H1 (cell line): ENCODE data around the gene ANKRD11. TPM values are rescaled to one million over a fixed set of nuclear protein-coding genes. Genes with fewer than 3 reads are reported as not detected.
A peak's percentile ranks its signal among the peaks of the same experiment; 100 is the strongest.

Source experiments
- CTCF ChIA-PET: fragments of 300-600 bp; sonication (Branson Sonifier 250); formaldehyde crosslinking; loops from one replicate; lab custom pipeline; 2021; ENCODE audit not compliant: partially characterized antibody; lab: Charles Lee
- POLR2A ChIA-PET: fragments of 300-600 bp; sonication (Branson Sonifier 250); formaldehyde crosslinking; loops from one replicate; lab custom pipeline; 2021; ENCODE audit warnings: inconsistent platforms; ENCODE audit not compliant: partially characterized antibody; lab: Charles Lee
- DNase-seq, 2 experiments: peaks; one replicate each; pipeline versions ENCODE4 v3.0.0 to v3.0.0-alpha.2; 2010 to 2022; ENCODE audit warnings: low spot score in 2 of 2, low read depth in 1 of 2, mixed read lengths in 1 of 2
- FAIRE-seq: peaks from 2 replicates; lab custom pipeline; 2011; peaks lifted over from hg19 to GRCh38; lab: Jason Lieb, UNC
- H2AFZ ChIP-seq: 2 replicates; pipeline ENCODE4 v1.8.1; 2012; ENCODE audit warnings: low read length, inconsistent platforms
- H2AK5ac ChIP-seq: 2 replicates; pipeline ENCODE4 v1.6.1; 2013; ENCODE audit warnings: low read depth, low read length
- H2BK120ac ChIP-seq: replicated peaks from 2 replicates; pipeline ENCODE3; 2013; ENCODE audit warnings: low read depth, low read length, inconsistent platforms
- H2BK12ac ChIP-seq: 2 replicates; pipeline ENCODE4 v1.6.1; 2013; ENCODE audit warnings: low read depth, low read length
- H2BK15ac ChIP-seq: 2 replicates; pipeline ENCODE4 v1.6.1; 2013; ENCODE audit warnings: low read length
- H2BK20ac ChIP-seq: 2 replicates; pipeline ENCODE4 v1.6.1; 2013; ENCODE audit warnings: low read length
- H2BK5ac ChIP-seq: 2 replicates; pipeline ENCODE4 v1.6.1; 2013; ENCODE audit warnings: low read depth, low read length
- H3K14ac ChIP-seq: 2 replicates; pipeline ENCODE4 v1.6.1; 2013; ENCODE audit warnings: inconsistent platforms; ENCODE audit not compliant: insufficient read length
- H3K18ac ChIP-seq: 2 replicates; pipeline ENCODE4 v1.6.1; 2013; ENCODE audit warnings: low read length; ENCODE audit errors: extremely low read depth
- H3K23ac ChIP-seq: 2 replicates; pipeline ENCODE4 v1.6.1; 2013; ENCODE audit warnings: inconsistent platforms; ENCODE audit not compliant: insufficient read length
- H3K23me2 ChIP-seq: 2 replicates; pipeline ENCODE4 v1.6.1; 2013; ENCODE audit warnings: low read depth, low read length
- H3K27ac ChIP-seq: 2 replicates; pipeline ENCODE4 v1.6.1; 2011; ENCODE audit warnings: low read depth, low read length, inconsistent platforms
- H3K27me3 ChIP-seq, 4 experiments: replicated peaks in 1 of 4; 1 replicate in 1 of 4; 2 replicates in 3 of 4; pipeline versions ENCODE4 v1.6.1 to v1.8.1; 2011 to 2013; ENCODE audit warnings: low read length in 3 of 4, mild to moderate bottlenecking in 3 of 4, inconsistent platforms in 2 of 4, mixed read lengths in 2 of 4, moderate library complexity in 1 of 4; ENCODE audit not compliant: control insufficient read depth in 3 of 4, insufficient read depth in 3 of 4; ENCODE audit errors: extremely low read depth in 1 of 4
- H3K36me3 ChIP-seq, 4 experiments: 2 replicates each; pipeline versions ENCODE4 v1.6.1 to v1.8.1; 2011 to 2013; ENCODE audit warnings: mild to moderate bottlenecking in 4 of 4, low read length in 3 of 4, moderate library complexity in 2 of 4, control low read depth in 1 of 4, inconsistent platforms in 1 of 4; ENCODE audit not compliant: insufficient read depth in 4 of 4, control insufficient read depth in 2 of 4
- H3K4ac ChIP-seq: replicated peaks from 2 replicates; pipeline ENCODE3; 2013; ENCODE audit warnings: low read length, low read depth, mixed read lengths, inconsistent platforms; ENCODE audit not compliant: insufficient read length
- H3K4me1 ChIP-seq, 4 experiments: replicated peaks in 1 of 4; 1 replicate in 1 of 4; 2 replicates in 3 of 4; pipeline versions ENCODE4 v1.6.1 to v1.8.1; 2011 to 2013; ENCODE audit warnings: low read length in 3 of 4, inconsistent platforms in 2 of 4, mixed read lengths in 1 of 4; ENCODE audit not compliant: insufficient read depth in 4 of 4, control insufficient read depth in 3 of 4
- H3K4me2 ChIP-seq, 2 experiments: 2 replicates each; pipeline versions ENCODE4 v1.6.1 to v1.8.1; 2011 to 2013; ENCODE audit warnings: low read depth in 2 of 2, low read length in 2 of 2, control low read depth in 1 of 2, inconsistent platforms in 1 of 2, mild to moderate bottlenecking in 1 of 2; ENCODE audit not compliant: insufficient read depth in 1 of 2
- H3K4me3 ChIP-seq, 4 experiments: fragments of 200-600, 300-600 bp in 1 of 4; sonication (generic), shearing (Covaris generic), sonication (Bioruptor Twin) in 1 of 4; 2 replicates each; pipeline versions ENCODE4 v1.5.1 to v1.8.1; 2011 to 2016; ENCODE audit warnings: low read length in 4 of 4, low read depth in 3 of 4, control low read depth in 2 of 4, inconsistent platforms in 2 of 4, mild to moderate bottlenecking in 2 of 4, mixed read lengths in 1 of 4, moderate library complexity in 1 of 4; ENCODE audit not compliant: insufficient read depth in 2 of 4; ENCODE audit errors: extremely low read depth in 1 of 4
- H3K56ac ChIP-seq: replicated peaks from 2 replicates; pipeline ENCODE3; 2013; ENCODE audit warnings: low read depth, mild to moderate bottlenecking, mixed read lengths, low read length, inconsistent platforms; ENCODE audit not compliant: insufficient read length
- H3K79me1 ChIP-seq: 2 replicates; pipeline ENCODE4 v1.6.1; 2013; ENCODE audit warnings: low read depth, low read length, control low read depth
- H3K79me2 ChIP-seq, 2 experiments: 2 replicates each; pipeline versions ENCODE4 v1.6.1 to v1.8.1; 2012 to 2013; ENCODE audit warnings: low read length in 2 of 2, mild to moderate bottlenecking in 2 of 2, inconsistent platforms in 1 of 2; ENCODE audit not compliant: insufficient read depth in 2 of 2, control insufficient read depth in 1 of 2
- H3K9ac ChIP-seq, 4 experiments: replicated peaks in 1 of 4; 1 replicate in 1 of 4; 2 replicates in 3 of 4; pipeline versions ENCODE4 v1.6.1 to v1.8.1; 2011 to 2013; ENCODE audit warnings: low read depth in 3 of 4, low read length in 3 of 4, control low read depth in 2 of 4, mild to moderate bottlenecking in 2 of 4, moderate library complexity in 2 of 4, inconsistent platforms in 1 of 4; ENCODE audit errors: extremely low read depth in 1 of 4
- H3K9me3 ChIP-seq, 2 experiments: 2 replicates each; pipeline versions ENCODE4 v1.6.1 to v1.8.1; 2012 to 2013; ENCODE audit warnings: mild to moderate bottlenecking in 2 of 2, moderate library complexity in 2 of 2, control low read depth in 1 of 2, inconsistent platforms in 1 of 2, low read depth in 1 of 2, low read length in 1 of 2, mixed read lengths in 1 of 2; ENCODE audit not compliant: insufficient read depth in 2 of 2
- H4K20me1 ChIP-seq, 2 experiments: replicated peaks in 1 of 2; 2 replicates each; pipeline versions ENCODE3 to v1.8.1; 2011 to 2013; ENCODE audit warnings: inconsistent platforms in 2 of 2, low read length in 2 of 2, mild to moderate bottlenecking in 1 of 2; ENCODE audit not compliant: insufficient read depth in 2 of 2, control insufficient read depth in 1 of 2
- H4K5ac ChIP-seq: 2 replicates; pipeline ENCODE4 v1.6.1; 2013; ENCODE audit warnings: low read length, low read depth, mixed read lengths, inconsistent platforms; ENCODE audit not compliant: insufficient read length
- H4K8ac ChIP-seq: 2 replicates; pipeline ENCODE4 v1.8.0; 2013; ENCODE audit warnings: mild to moderate bottlenecking, moderate library complexity, low read length, inconsistent platforms; ENCODE audit not compliant: insufficient read depth; ENCODE audit errors: extremely low read depth
- H4K91ac ChIP-seq: replicated peaks from 2 replicates; pipeline ENCODE3; 2013; ENCODE audit warnings: low read length, mixed read lengths, inconsistent platforms; ENCODE audit not compliant: insufficient read length
- ASH2L ChIP-seq: fragments of 200-600, 300-600 bp; sonication (generic); IDR thresholded peaks from one replicate; pipeline ENCODE4 v1.7.1; 2017; ENCODE audit warnings: low read length
- CREB1 ChIP-seq: IDR thresholded peaks from 2 replicates; pipeline ENCODE4 v1.6.1; 2012; ENCODE audit warnings: inconsistent platforms
- KDM1A ChIP-seq: fragments of 200-600, 300-600 bp; sonication (generic); IDR thresholded peaks from 2 replicates; pipeline ENCODE4 v1.7.1; 2016; ENCODE audit warnings: mild to moderate bottlenecking, low read length, borderline replicate concordance
- RAD21 ChIP-seq, 2 experiments: IDR thresholded peaks in 1 of 2; conservative IDR thresholded peaks in 1 of 2; 2 replicates each; pipeline ENCODE4 v1.6.1; 2011; ENCODE audit warnings: low read depth in 2 of 2, low read length in 2 of 2, improper control_type of control experiment in 1 of 2, inconsistent platforms in 1 of 2, mild to moderate bottlenecking in 1 of 2, moderate library complexity in 1 of 2
- YY1 ChIP-seq: IDR thresholded peaks from 2 replicates; pipeline ENCODE4 v1.6.1; 2011; ENCODE audit warnings: low read depth, mild to moderate bottlenecking, low read length
- ZNF274 ChIP-seq: IDR thresholded peaks from 2 replicates; pipeline ENCODE4 v1.7.0; 2012; ENCODE audit warnings: low read length, borderline replicate concordance; ENCODE audit errors: extremely low read depth
- WGBS, 2 experiments: shearing (Covaris generic) in 1 of 2; methylation state at CpG; one replicate each; pipeline versions ENCODE4 v1.1.6 to v1.1.7; 2013 to 2015; ENCODE audit warnings: low lambda C conversion rate in 2 of 2, mixed read lengths in 2 of 2, inconsistent platforms in 1 of 2, low coverage in 1 of 2, missing lambda C conversion rate in 1 of 2; ENCODE audit not compliant: insufficient replicate concordance in 2 of 2, insufficient coverage in 1 of 2, insufficient read length in 1 of 2; ENCODE audit errors: extremely low coverage in 1 of 2, missing lambda C conversion rate in 1 of 2; 5-methylcytosine and 5-hydroxymethylcytosine counted together
- polyA plus RNA-seq, 7 experiments: library from polyadenylated mRNA; depleted of rRNA in 3 of 7; stranded (reverse) in 5 of 7; unstranded in 2 of 7; fragments of >200 nt in 5 of 7; fragments of 200-250 nt in 2 of 7; gene quantifications; 1 replicate in 5 of 7; 2 replicates in 1 of 7; 4 replicates in 1 of 7; pipeline versions ENCODE4 v1.2.1 to v1.2.3, GENCODE V29; 2011 to 2013; ENCODE audit warnings: missing spikeins in 2 of 7, mixed read lengths in 2 of 7
- total RNA-seq: library from RNA; stranded (reverse); fragmentation: NEBNext Ultra II Directional; extraction: Animal tissue kit (Norgen Biotek cat#: 25700); gene quantifications from 2 replicates; pipeline ENCODE4 v1.2.1, GENCODE V29; 2021

Gene ANKRD11
- total and polyA plus RNA-seq, 2 of the 8 experiments (the other 6 are each of a cell fraction or from before 2014, with no cell fraction given) = 46.5 to 142 TPM

GRCh38 chr16:89246383-89246902, 243.9 kb downstream of the ANKRD11 start:
- peak overlapping the region; percentile 80; the same call in 1 of the 2 replicates for H4K8ac ChIP-seq
- no peak overlapping the region for H4K91ac ChIP-seq
- TF ChIP-seq RAD21 (IDR thresholded peaks at IDR 0.05 in 1 of 2, conservative IDR thresholded peaks at IDR 0.05 in 1 of 2; ENCODE audit: low read depth in 2 of 2, low read length in 2 of 2) (no peak), ASH2L (no peak), ZNF274 (no peak), KDM1A (0 out of 2 replicates have a peak, but pooled peaks have one; percentile 36), YY1 (no peak), CREB1 (no peak)
- DNase-seq (no peak), FAIRE-seq (no peak)
- peak overlapping the region; percentile 4; the same call in 1 of the 2 replicates for H2BK12ac ChIP-seq
- peaks cover 0 to 9% (median 0%) of the 10 kb centered on the region in 4 experiments; a peak in 2 of 7 replicates for H3K4me1 ChIP-seq
- no peaks in the 10 kb centered on the region for H3K36me3 ChIP-seq
- H3K9ac ChIP-seq = peak overlapping the region in 2 of 4 experiments; percentile 54 to 87; a peak in 1 of 7 replicates
- H2BK120ac ChIP-seq = no peak overlapping the region
- 83% methylated on average over 13 of the region's 13 CpGs; no CpG with 5 or more reads in 1 of the 2 experiments for WGBS, 2 experiments
- H3K18ac ChIP-seq = peak overlapping the region; percentile 48
- no peaks in the 10 kb centered on the region for H3K79me2 ChIP-seq
- H4K5ac ChIP-seq = no peak overlapping the region
- no peak overlapping the region for H2BK20ac ChIP-seq
- peak overlapping the region; percentile 77 to 90 for H3K4me2 ChIP-seq
- H3K27ac ChIP-seq = no peak overlapping the region
- H3K23ac ChIP-seq = no peak overlapping the region
- no peak overlapping the region for H3K4ac ChIP-seq
- H3K4me3 ChIP-seq = peak overlapping the region; percentile 33 to 72 (median 44)
- H3K14ac ChIP-seq = no peak overlapping the region
- no peaks in the 10 kb centered on the region for H3K79me1 ChIP-seq
- H3K27me3 ChIP-seq = peaks cover 0 to 11% (median 6%) of the 10 kb centered on the region in 4 experiments; a peak in 4 of 7 replicates
- no peak overlapping the region for H2BK5ac ChIP-seq
- CTCF ChIA-PET = interaction anchor here (0.6 to 2.6 kb wide), 3 partner anchors 43 to 264 kb away, joined by 3 to 9 read pairs (median 3); no protein-coding TSS in a partner anchor
- no peak overlapping the region for H2AK5ac ChIP-seq
- H3K9me3 ChIP-seq = no peaks in the 10 kb centered on the region; a peak in 1 of 4 replicates
- H2BK15ac ChIP-seq = no peak overlapping the region
- H3K23me2 ChIP-seq = peaks cover 6% of the 10 kb centered on the region
- peaks cover 0 to 5% of the 10 kb centered on the region in 2 experiments for H4K20me1 ChIP-seq
- H2AFZ ChIP-seq = no peak overlapping the region
- H3K56ac ChIP-seq = no peak overlapping the region
- POLR2A ChIA-PET = interaction anchor here (1.3 to 2.0 kb wide), 6 partner anchors 9 to 79 kb away, joined by 3 to 6 read pairs (median 4); no protein-coding TSS in a partner anchor
